Colonic mucosa (tissue), 4 donors: ENCODE measurements around the gene SCAMP1. TPM values are rescaled to one million over a fixed set of nuclear protein-coding genes. Genes with fewer than 3 reads are reported as not detected.

Experiments used
- DNase-seq: peaks from one replicate; pipeline ENCODE4 v3.0.0-alpha.2; 2020
- H3K27ac ChIP-seq: fragments of 200-600 bp; one replicate; pipeline ENCODE4 v1.8.0; 2021
- H3K27me3 ChIP-seq: fragments of 200-600 bp; one replicate; pipeline ENCODE4 v1.8.0; 2021
- H3K36me3 ChIP-seq: fragments of 200-600 bp; one replicate; pipeline ENCODE4 v1.8.0; 2021
- H3K4me1 ChIP-seq: fragments of 200-600 bp; one replicate; pipeline ENCODE4 v1.8.0; 2021; ENCODE audit warnings: mild to moderate bottlenecking
- H3K4me3 ChIP-seq: fragments of 200-600 bp; one replicate; pipeline ENCODE4 v1.8.0; 2021
- H3K9ac ChIP-seq, 2 donors: one replicate each; pipeline ENCODE4 v1.7.0; 2013; ENCODE audit warnings: control low read depth in 2 of 2, low read depth in 2 of 2, low read length in 2 of 2
- H3K9me3 ChIP-seq: fragments of 200-600 bp; one replicate; pipeline ENCODE4 v1.8.0; 2021
- CTCF ChIP-seq: fragments of 200-600 bp; IDR thresholded peaks from one replicate; pipeline ENCODE4 v1.8.0; 2022; ENCODE audit warnings: antibody characterized with exemption, mild to moderate bottlenecking
- intact Hi-C: fragments of 100-400 bp; cut with DNase I; formaldehyde crosslinking; loops from one replicate; pipeline ENCODE4 v1.14.1; 2022
- total RNA-seq, 2 donors: library from RNA; stranded (reverse); fragmentation: NEBNext Ultra II Directional in 1 of 2; extraction: Animal tissue kit (Norgen Biotek cat#: 25700) in 1 of 2; gene quantifications; one replicate each; pipeline ENCODE4 v1.2.1, GENCODE V29; 2021
- donor health status: healthy.
- donor health status: DM: no; HTN: no; CAD: no.
- donor health status: DM: no; HTN: no; CAD: no.

The SCAMP1 gene
- total RNA-seq, 2 donors from 2014 or later: 26.4 to 53.5 TPM

GRCh38 chr5:78397831-78398230 lies 37.4 kb downstream of the SCAMP1 start:
- TF ChIP-seq CTCF: no peak
- H3K9ac ChIP-seq: no peak overlapping the region
- no peak overlapping the region for H3K27ac ChIP-seq
- H3K27me3 ChIP-seq: no peaks in the 10 kb centered on the region
- no peaks in the 10 kb centered on the region for H3K9me3 ChIP-seq
- no peak overlapping the region for H3K4me3 ChIP-seq
- H3K4me1 ChIP-seq: no peaks in the 10 kb centered on the region
- intact Hi-C loops: no loop called here
- DNase-seq: no peak
- H3K36me3 ChIP-seq: no peaks in the 10 kb centered on the region

- Histone ChIP-seq H3K4me1 (no peaks in the 10 kb centered on the region), H3K4me3 (no peak overlapping the region), H3K27me3 (no peaks in the 10 kb centered on the region), H3K9ac (no peak overlapping the region), H3K27ac (no peak overlapping the region), H3K36me3 (no peaks in the 10 kb centered on the region), H3K9me3 (no peaks in the 10 kb centered on the region)
- intact Hi-C loops: no loop called here
- no peak for DNase-seq
- TF ChIP-seq CTCF: no peak
These were observed 38.7 kb downstream of the SCAMP1 start for GRCh38 chr5:78399116-78399515.

- DNase-seq: no peak
- H3K4me3 ChIP-seq: no peak overlapping the region
- no peaks in the 10 kb centered on the region for H3K9me3 ChIP-seq
- no peaks in the 10 kb centered on the region for H3K27me3 ChIP-seq
- no peaks in the 10 kb centered on the region for H3K36me3 ChIP-seq
- H3K4me1 ChIP-seq: no peaks in the 10 kb centered on the region
- no peak overlapping the region for H3K27ac ChIP-seq
- intact Hi-C loops: no loop called here
- no peak overlapping the region for H3K9ac ChIP-seq
- no peak for TF ChIP-seq CTCF
These were observed 44.4 kb downstream of the SCAMP1 start for GRCh38 chr5:78404682-78405293.

- DNase-seq: no peak
- H3K9me3 ChIP-seq: no peaks in the 10 kb centered on the region
- no peaks in the 10 kb centered on the region for H3K36me3 ChIP-seq
- no peak for TF ChIP-seq CTCF
- no peak overlapping the region for H3K9ac ChIP-seq
- no peak overlapping the region for H3K27ac ChIP-seq
- H3K27me3 ChIP-seq: no peaks in the 10 kb centered on the region
- intact Hi-C loops: no loop called here
- no peaks in the 10 kb centered on the region for H3K4me1 ChIP-seq
- H3K4me3 ChIP-seq: no peak overlapping the region
These were observed 45.7 kb downstream of the SCAMP1 start for GRCh38 chr5:78405829-78406750.

- H3K27me3 ChIP-seq: no peaks in the 10 kb centered on the region
- TF ChIP-seq CTCF: no peak
- no peak overlapping the region for H3K27ac ChIP-seq
- no peak overlapping the region for H3K9ac ChIP-seq
- no peaks in the 10 kb centered on the region for H3K9me3 ChIP-seq
- no peak overlapping the region for H3K4me3 ChIP-seq
- intact Hi-C loops: no loop called here
- no peak for DNase-seq
- no peaks in the 10 kb centered on the region for H3K36me3 ChIP-seq
- H3K4me1 ChIP-seq: no peaks in the 10 kb centered on the region
These were observed 47.0 kb downstream of the SCAMP1 start for GRCh38 chr5:78407458-78407857.
